SK-N-SH (cell line): ENCODE results near the gene USP32. TPM values are rescaled to one million over a fixed set of nuclear protein-coding genes. Genes with fewer than 3 reads are reported as not detected.

Experiments
- CTCF ChIA-PET: fragments of 300-600, 350-600 bp; formaldehyde crosslinking; extraction: SDS; loops from one replicate; lab custom pipeline; 2021; lab: Yijun Ruan, JAX
- POLR2A ChIA-PET: fragments of 350-600 bp; sonication (Branson Sonifier 250); formaldehyde crosslinking; extraction: SDS; loops from one replicate; lab custom pipeline; 2020; ENCODE audit warnings: antibody characterized with exemption, inconsistent platforms; lab: Yijun Ruan, JAX
- DNase-seq: peaks from one replicate; pipeline ENCODE4 v3.0.0; 2012
- H2AFZ ChIP-seq: fragments of 200-600 bp; sonication (generic); 2 replicates; pipeline ENCODE4 v1.8.1; 2016; ENCODE audit warnings: antibody characterized with exemption, mild to moderate bottlenecking, low read depth
- H3F3A ChIP-seq: fragments of 200-600 bp; sonication (generic); replicated peaks from 2 replicates; pipeline ENCODE3; 2016; ENCODE audit warnings: antibody characterized with exemption, mild to moderate bottlenecking; ENCODE audit not compliant: insufficient read depth
- H3K27ac ChIP-seq, 2 experiments: fragments of 200-500 bp in 1 of 2; fragments of 200-600 bp in 1 of 2; sonication (Bioruptor generic) in 1 of 2; sonication (generic), shearing (Covaris generic) in 1 of 2; 2 replicates each; pipeline versions ENCODE4 v1.5.1 to v1.6.1; 2014 to 2016; ENCODE audit warnings: low read depth in 2 of 2, inconsistent platforms in 1 of 2, low read length in 1 of 2, mild to moderate bottlenecking in 1 of 2, mixed read lengths in 1 of 2
- H3K27me3 ChIP-seq: fragments of 200-600 bp; sonication (generic), shearing (Covaris generic); 2 replicates; pipeline ENCODE4 v1.6.1; 2016; ENCODE audit warnings: mixed run types; ENCODE audit not compliant: insufficient read depth
- H3K36me3 ChIP-seq, 2 experiments: fragments of 200-500 bp in 1 of 2; fragments of 200-600 bp in 1 of 2; sonication (Bioruptor generic) in 1 of 2; sonication (generic) in 1 of 2; replicated peaks in 1 of 2; 2 replicates each; pipeline versions ENCODE3 to v1.5.1; 2014 to 2016; ENCODE audit warnings: low read length in 1 of 2, mild to moderate bottlenecking in 1 of 2; ENCODE audit not compliant: insufficient read depth in 2 of 2, control insufficient read depth in 1 of 2
- H3K4me1 ChIP-seq, 2 experiments: fragments of 200-500 bp in 1 of 2; fragments of 200-600 bp in 1 of 2; sonication (Bioruptor generic) in 1 of 2; sonication (generic), shearing (Covaris generic) in 1 of 2; 2 replicates each; pipeline versions ENCODE4 v1.5.1 to v1.6.1; 2014 to 2016; ENCODE audit warnings: low read depth in 1 of 2, low read length in 1 of 2, mixed run types in 1 of 2; ENCODE audit not compliant: insufficient read depth in 2 of 2, control insufficient read depth in 1 of 2
- H3K4me2 ChIP-seq: fragments of 200-600 bp; sonication (generic), shearing (Covaris generic); 2 replicates; pipeline ENCODE4 v1.6.1; 2017; ENCODE audit warnings: mixed run types
- H3K4me3 ChIP-seq, 2 experiments: fragments of 200-500 bp in 1 of 2; fragments of 200-600 bp in 1 of 2; sonication (Bioruptor generic) in 1 of 2; sonication (generic), shearing (Covaris generic) in 1 of 2; 2 replicates each; pipeline versions ENCODE4 v1.5.1 to v1.8.1; 2014 to 2016; ENCODE audit warnings: low read depth in 2 of 2, inconsistent platforms in 1 of 2, low read length in 1 of 2, mild to moderate bottlenecking in 1 of 2, mixed read lengths in 1 of 2, moderate library complexity in 1 of 2
- H3K79me2 ChIP-seq: fragments of 200-600 bp; sonication (generic); 2 replicates; pipeline ENCODE4 v1.8.1; 2017; ENCODE audit warnings: mild to moderate bottlenecking; ENCODE audit not compliant: insufficient read depth
- H3K9ac ChIP-seq: fragments of 200-600 bp; sonication (generic); 2 replicates; pipeline ENCODE4 v1.6.1; 2017; ENCODE audit warnings: mixed run types
- H3K9me2 ChIP-seq: fragments of 200-600 bp; sonication (generic); 2 replicates; pipeline ENCODE4 v1.6.1; 2017; ENCODE audit warnings: mixed run types
- H3K9me3 ChIP-seq: fragments of 200-600 bp; sonication (generic); 2 replicates; pipeline ENCODE4 v1.6.1; 2017; ENCODE audit warnings: mixed run types, mild to moderate bottlenecking, moderate library complexity
- H4K20me1 ChIP-seq: fragments of 200-600 bp; sonication (generic); 2 replicates; pipeline ENCODE4 v1.6.1; 2017; ENCODE audit warnings: mild to moderate bottlenecking, mixed run types; ENCODE audit not compliant: insufficient read depth
- CHD2 ChIP-seq: fragments of 150-350 bp; IDR thresholded peaks from 2 replicates; pipeline ENCODE4 v1.6.1; 2018; ENCODE audit warnings: low read length; ENCODE audit not compliant: partially characterized antibody
- ELF1 ChIP-seq: IDR thresholded peaks from 2 replicates; pipeline ENCODE4 v1.4.0; 2012
- EZH2phosphoT487 ChIP-seq: fragments of 200-600 bp; sonication (generic); IDR thresholded peaks from 2 replicates; pipeline ENCODE4 v1.6.1; 2017; ENCODE audit warnings: low read depth, mixed run types, mild to moderate bottlenecking, antibody characterized with exemption, moderate library complexity, borderline replicate concordance
- FOSL2 ChIP-seq: IDR thresholded peaks from 2 replicates; pipeline ENCODE4 v1.4.0; 2012; ENCODE audit warnings: low read depth, mild to moderate bottlenecking, moderate library complexity, borderline replicate concordance
- GABPA ChIP-seq: IDR thresholded peaks from 2 replicates; pipeline ENCODE4 v1.4.0; 2012; ENCODE audit warnings: low read depth, mild to moderate bottlenecking
- GATA2 ChIP-seq: sonication (generic); formaldehyde crosslinking; IDR thresholded peaks from 2 replicates; pipeline ENCODE4 v1.5.0; 2020; ENCODE audit warnings: mild to moderate bottlenecking, missing genetic modification reagents
- MEF2A ChIP-seq: IDR thresholded peaks from 2 replicates; pipeline ENCODE4 v1.4.0; 2012; ENCODE audit warnings: low read depth, borderline replicate concordance
- MXI1 ChIP-seq: IDR thresholded peaks from 2 replicates; pipeline ENCODE4 v1.6.1; 2012; ENCODE audit warnings: mild to moderate bottlenecking, low read depth, low read length, improper control_type of control experiment
- NFIC ChIP-seq: IDR thresholded peaks from 2 replicates; pipeline ENCODE4 v1.4.0; 2012; ENCODE audit warnings: borderline replicate concordance
- POLR2AphosphoS5 ChIP-seq: IDR thresholded peaks from 2 replicates; pipeline ENCODE4 v1.6.1; 2012; ENCODE audit warnings: low read depth, low read length
- RAD21 ChIP-seq: IDR thresholded peaks from 2 replicates; pipeline ENCODE4 v1.6.1; 2012; ENCODE audit warnings: mild to moderate bottlenecking, low read length
- RFX5 ChIP-seq: IDR thresholded peaks from 2 replicates; pipeline ENCODE4 v1.6.1; 2012; ENCODE audit warnings: mild to moderate bottlenecking, improper control_type of control experiment, low read length
- SIN3A ChIP-seq: IDR thresholded peaks from 2 replicates; pipeline ENCODE4 v1.6.1; 2012; ENCODE audit warnings: low read depth, mild to moderate bottlenecking, low read length, moderate library complexity, borderline replicate concordance
- SMC3 ChIP-seq: IDR thresholded peaks from 2 replicates; pipeline ENCODE4 v1.6.1; 2012; ENCODE audit warnings: low read depth, low read length, improper control_type of control experiment
- TAF1 ChIP-seq: IDR thresholded peaks from 2 replicates; pipeline ENCODE4 v1.6.1; 2012; ENCODE audit warnings: low read depth, mild to moderate bottlenecking, low read length, moderate library complexity, borderline replicate concordance
- TCF12 ChIP-seq: IDR thresholded peaks from 2 replicates; pipeline ENCODE4 v1.4.0; 2012
- YY1 ChIP-seq: IDR thresholded peaks from 2 replicates; pipeline ENCODE4 v1.4.0; 2012; ENCODE audit warnings: low read depth, mild to moderate bottlenecking
- WGBS: methylation state at CpG from one replicate; pipeline ENCODE4 v1.1.6; 2017; ENCODE audit warnings: low lambda C conversion rate; 5-methylcytosine and 5-hydroxymethylcytosine counted together
- polyA plus RNA-seq, 3 experiments: library from polyadenylated mRNA; depleted of rRNA; stranded (reverse); fragments of >200 nt; gene quantifications; 2 replicates each; pipeline ENCODE4 v1.2.3, GENCODE V29; 2012
- TF ChIP-seq, protein P1 (sequence below): fragments of 150-350 bp; IDR thresholded peaks from 2 replicates; pipeline ENCODE4 v1.6.1; 2016; ENCODE audit warnings: mild to moderate bottlenecking, low read depth, low read length
- TF ChIP-seq, protein P2 (sequence below): IDR thresholded peaks from 2 replicates; pipeline ENCODE4 v1.6.1; 2012; ENCODE audit warnings: mild to moderate bottlenecking, low read depth, low read length, moderate library complexity
- TF ChIP-seq, protein P3 (sequence below): IDR thresholded peaks from 2 replicates; pipeline ENCODE4; 2012

The USP32 gene
- polyA plus RNA-seq, 1 of the 3 experiments (the other 2 are of a cell fraction): 25.6 TPM

DNA sequence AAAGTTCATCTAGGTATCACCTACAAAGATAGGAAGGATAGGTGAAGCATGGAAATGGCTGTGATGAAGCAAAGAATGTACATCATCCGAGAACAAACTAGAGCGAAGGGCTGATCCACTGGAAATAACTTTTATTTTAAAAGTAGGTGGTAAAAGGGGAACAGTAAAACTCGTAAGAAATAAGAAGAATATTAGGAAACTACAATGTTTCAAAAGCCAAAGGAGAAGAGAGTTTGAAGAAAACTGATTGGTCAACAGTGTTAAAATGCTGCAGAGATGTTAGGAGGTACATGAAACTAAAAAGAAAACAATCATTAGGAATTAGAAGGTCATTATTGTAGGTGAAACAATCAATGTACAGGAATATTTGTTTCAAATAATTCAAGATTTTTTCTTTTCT is 108.1 kb downstream of the USP32 start:
- 99% methylated on average over 3 of the region's 3 CpGs for WGBS
- H3K79me2 ChIP-seq: peaks cover 3% of the 10 kb centered on the region; the same call in 1 of the 2 replicates
- no peak overlapping the region for H3K4me3 ChIP-seq
- POLR2A ChIA-PET: no interaction called here
- H2AFZ ChIP-seq: no peak overlapping the region
- H3K9ac ChIP-seq: no peak overlapping the region
- H3K9me3 ChIP-seq: no peaks in the 10 kb centered on the region
- H3K27ac ChIP-seq: no peak overlapping the region
- H3K4me1 ChIP-seq: no peaks in the 10 kb centered on the region
- peaks cover 7% of the 10 kb centered on the region for H3F3A ChIP-seq
- no peak for DNase-seq
- H4K20me1 ChIP-seq: no peaks in the 10 kb centered on the region
- H3K4me2 ChIP-seq: no peak overlapping the region
- CTCF ChIA-PET: no interaction called here
- peaks cover 14 to 36% of the 10 kb centered on the region in 2 experiments for H3K36me3 ChIP-seq
- TF ChIP-seq FOSL2: no peak
- no peak for TF ChIP-seq EZH2phosphoT487
- TF ChIP-seq MEF2A: no peak
- TF ChIP-seq SMC3: no peak
- no peak for TF ChIP-seq GABPA
- TF ChIP-seq, protein P1, sequence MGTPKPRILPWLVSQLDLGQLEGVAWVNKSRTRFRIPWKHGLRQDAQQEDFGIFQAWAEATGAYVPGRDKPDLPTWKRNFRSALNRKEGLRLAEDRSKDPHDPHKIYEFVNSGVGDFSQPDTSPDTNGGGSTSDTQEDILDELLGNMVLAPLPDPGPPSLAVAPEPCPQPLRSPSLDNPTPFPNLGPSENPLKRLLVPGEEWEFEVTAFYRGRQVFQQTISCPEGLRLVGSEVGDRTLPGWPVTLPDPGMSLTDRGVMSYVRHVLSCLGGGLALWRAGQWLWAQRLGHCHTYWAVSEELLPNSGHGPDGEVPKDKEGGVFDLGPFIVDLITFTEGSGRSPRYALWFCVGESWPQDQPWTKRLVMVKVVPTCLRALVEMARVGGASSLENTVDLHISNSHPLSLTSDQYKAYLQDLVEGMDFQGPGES: no peak
- no peak for TF ChIP-seq SIN3A
- TF ChIP-seq RAD21: no peak
- no peak for TF ChIP-seq POLR2AphosphoS5
- TF ChIP-seq, protein P2, sequence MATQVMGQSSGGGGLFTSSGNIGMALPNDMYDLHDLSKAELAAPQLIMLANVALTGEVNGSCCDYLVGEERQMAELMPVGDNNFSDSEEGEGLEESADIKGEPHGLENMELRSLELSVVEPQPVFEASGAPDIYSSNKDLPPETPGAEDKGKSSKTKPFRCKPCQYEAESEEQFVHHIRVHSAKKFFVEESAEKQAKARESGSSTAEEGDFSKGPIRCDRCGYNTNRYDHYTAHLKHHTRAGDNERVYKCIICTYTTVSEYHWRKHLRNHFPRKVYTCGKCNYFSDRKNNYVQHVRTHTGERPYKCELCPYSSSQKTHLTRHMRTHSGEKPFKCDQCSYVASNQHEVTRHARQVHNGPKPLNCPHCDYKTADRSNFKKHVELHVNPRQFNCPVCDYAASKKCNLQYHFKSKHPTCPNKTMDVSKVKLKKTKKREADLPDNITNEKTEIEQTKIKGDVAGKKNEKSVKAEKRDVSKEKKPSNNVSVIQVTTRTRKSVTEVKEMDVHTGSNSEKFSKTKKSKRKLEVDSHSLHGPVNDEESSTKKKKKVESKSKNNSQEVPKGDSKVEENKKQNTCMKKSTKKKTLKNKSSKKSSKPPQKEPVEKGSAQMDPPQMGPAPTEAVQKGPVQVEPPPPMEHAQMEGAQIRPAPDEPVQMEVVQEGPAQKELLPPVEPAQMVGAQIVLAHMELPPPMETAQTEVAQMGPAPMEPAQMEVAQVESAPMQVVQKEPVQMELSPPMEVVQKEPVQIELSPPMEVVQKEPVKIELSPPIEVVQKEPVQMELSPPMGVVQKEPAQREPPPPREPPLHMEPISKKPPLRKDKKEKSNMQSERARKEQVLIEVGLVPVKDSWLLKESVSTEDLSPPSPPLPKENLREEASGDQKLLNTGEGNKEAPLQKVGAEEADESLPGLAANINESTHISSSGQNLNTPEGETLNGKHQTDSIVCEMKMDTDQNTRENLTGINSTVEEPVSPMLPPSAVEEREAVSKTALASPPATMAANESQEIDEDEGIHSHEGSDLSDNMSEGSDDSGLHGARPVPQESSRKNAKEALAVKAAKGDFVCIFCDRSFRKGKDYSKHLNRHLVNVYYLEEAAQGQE: no peak
- no peak for TF ChIP-seq GATA2
- TF ChIP-seq CHD2: no peak
- H3K9me2 ChIP-seq: no peaks in the 10 kb centered on the region
- no peaks in the 10 kb centered on the region for H3K27me3 ChIP-seq

DNA sequence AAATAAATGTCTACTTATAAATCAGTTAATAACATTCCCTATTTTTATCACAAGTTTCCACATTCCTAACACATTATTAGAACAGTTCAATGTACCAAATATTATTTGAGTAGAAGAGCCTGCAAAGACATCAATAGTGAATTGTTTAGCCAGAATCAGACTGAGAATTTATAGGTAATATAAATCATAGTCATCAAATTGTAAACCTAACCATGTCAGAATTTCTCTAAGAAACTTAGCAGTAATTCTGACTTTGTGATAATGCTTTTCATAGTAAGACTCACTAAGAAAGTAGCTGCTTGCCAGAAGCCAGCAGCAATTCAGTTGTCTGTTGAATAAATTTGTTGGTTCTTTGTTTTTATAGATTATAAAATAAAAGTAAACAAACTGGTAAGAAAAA is 111.3 kb downstream of the USP32 start:
- Histone ChIP-seq H3K27me3 (no peaks in the 10 kb centered on the region), H2AFZ (no peak overlapping the region), H3K79me2 (peaks cover 22% of the 10 kb centered on the region), H3K36me3 (peaks cover 7 to 21% of the 10 kb centered on the region in 2 experiments), H3K4me1 (no peaks in the 10 kb centered on the region), H3F3A (peaks cover 7% of the 10 kb centered on the region), H3K27ac (no peak overlapping the region), H3K4me3 (no peak overlapping the region), H3K9me2 (no peaks in the 10 kb centered on the region), H3K4me2 (no peak overlapping the region), H3K9me3 (no peaks in the 10 kb centered on the region), H4K20me1 (no peaks in the 10 kb centered on the region; the same call in 1 of the 2 replicates), H3K9ac (no peak overlapping the region)
- DNase-seq: no peak
- POLR2A ChIA-PET: no interaction called here
- CTCF ChIA-PET: interaction anchor here (1.0 kb wide), 2 partner anchors 16 to 49 kb away, joined by 3 to 5 read pairs; no protein-coding TSS in a partner anchor
- TF ChIP-seq MXI1: no peak
- no peak for TF ChIP-seq RFX5
- no peak for TF ChIP-seq NFIC
- TF ChIP-seq ELF1: no peak
- no peak for TF ChIP-seq CHD2
- no peak for TF ChIP-seq RAD21
- no peak for TF ChIP-seq TCF12
- no peak for TF ChIP-seq YY1
- TF ChIP-seq, protein P2: no peak
- no peak for TF ChIP-seq GATA2
- TF ChIP-seq SMC3: no peak
- TF ChIP-seq TAF1: no peak
- TF ChIP-seq, protein P3, sequence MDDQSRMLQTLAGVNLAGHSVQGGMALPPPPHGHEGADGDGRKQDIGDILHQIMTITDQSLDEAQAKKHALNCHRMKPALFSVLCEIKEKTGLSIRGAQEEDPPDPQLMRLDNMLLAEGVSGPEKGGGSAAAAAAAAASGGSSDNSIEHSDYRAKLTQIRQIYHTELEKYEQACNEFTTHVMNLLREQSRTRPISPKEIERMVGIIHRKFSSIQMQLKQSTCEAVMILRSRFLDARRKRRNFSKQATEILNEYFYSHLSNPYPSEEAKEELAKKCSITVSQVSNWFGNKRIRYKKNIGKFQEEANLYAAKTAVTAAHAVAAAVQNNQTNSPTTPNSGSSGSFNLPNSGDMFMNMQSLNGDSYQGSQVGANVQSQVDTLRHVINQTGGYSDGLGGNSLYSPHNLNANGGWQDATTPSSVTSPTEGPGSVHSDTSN: no peak
